ENCODE data around the gene RBM23.

RBM23 gene

GRCh38 chr14:22892488-22892887 is 26.5 kb downstream of the RBM23 start:
- no peak for TF ChIP-seq CTCF (conservative IDR thresholded peaks at IDR 0.05)
- no peak for TF ChIP-seq ZFX (IDR thresholded peaks at IDR 0.05)
- no peak overlapping the region for H3K27ac ChIP-seq

DNA sequence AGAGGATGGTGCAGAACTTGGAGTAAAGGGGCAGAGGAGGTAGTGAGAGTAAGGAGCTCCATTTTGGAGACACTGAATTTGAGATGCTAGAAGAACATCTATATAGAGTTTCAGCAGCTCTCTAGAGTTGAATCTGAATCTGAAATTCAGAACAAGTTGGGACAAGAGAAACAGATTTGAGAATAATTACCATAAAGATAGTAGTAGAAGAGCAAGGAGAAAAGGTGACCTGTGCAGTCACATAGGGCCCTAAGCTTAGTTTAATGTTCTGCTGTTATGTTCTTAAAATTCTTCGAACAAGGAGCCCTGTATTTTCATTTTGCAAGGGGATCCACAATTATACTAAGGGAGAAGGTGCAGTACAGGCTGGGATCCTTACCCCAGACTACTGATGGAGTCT is 28.5 kb downstream of the RBM23 start:
- TF ChIP-seq CTCF (conservative IDR thresholded peaks at IDR 0.05) (no peak), ZFX (IDR thresholded peaks at IDR 0.05) (no peak)
- no peak overlapping the region for H3K27ac ChIP-seq

- H3K27ac ChIP-seq, result no peak overlapping the region
- TF ChIP-seq CTCF (conservative IDR thresholded peaks at IDR 0.05), result no peak
- no peak for TF ChIP-seq ZFX (IDR thresholded peaks at IDR 0.05)
These were observed 30.3 kb downstream of the RBM23 start for GRCh38 chr14:22888662-22889061.

- TF ChIP-seq CTCF (conservative IDR thresholded peaks at IDR 0.05), result no peak
- no peak for TF ChIP-seq ZFX (IDR thresholded peaks at IDR 0.05)
- H3K27ac ChIP-seq, result peak overlapping the region; percentile 91
These were observed 31.0 kb downstream of the RBM23 start for GRCh38 chr14:22887990-22888378.

DNA sequence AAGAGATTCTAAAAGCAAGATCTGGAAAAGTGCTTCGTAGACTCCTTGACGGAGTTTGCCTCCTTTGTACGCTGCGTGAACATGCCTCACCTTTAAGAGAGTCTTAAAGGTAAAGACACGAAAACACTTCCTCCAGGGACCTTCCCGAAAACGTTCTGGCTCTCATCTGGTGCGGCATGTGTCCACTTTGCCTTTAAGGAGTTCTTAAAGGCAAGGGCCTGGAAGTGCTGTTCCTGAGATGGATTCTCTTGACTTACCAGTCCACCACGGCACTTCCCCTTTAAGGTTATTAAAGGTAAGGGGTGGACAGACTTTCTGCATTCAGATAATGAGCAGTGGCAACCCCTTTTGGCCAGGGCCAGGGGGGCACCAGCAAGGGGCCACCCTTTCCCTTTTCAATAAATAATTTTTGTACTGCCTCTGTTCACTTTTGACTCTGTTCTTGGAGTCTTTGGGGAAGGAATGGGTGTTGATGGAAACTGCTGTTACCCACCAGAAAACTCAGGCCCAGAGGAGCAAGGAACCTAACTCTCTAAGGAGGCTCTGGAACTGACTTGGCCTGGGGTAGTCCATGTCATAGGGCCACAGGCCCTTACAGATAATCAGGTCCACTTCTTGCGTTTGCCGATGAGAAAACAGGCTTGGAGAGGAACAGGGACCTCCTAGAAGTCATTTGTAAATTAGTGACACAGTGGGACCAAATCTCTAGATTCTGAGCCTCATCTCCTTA is 31.5 kb downstream of the RBM23 start:
- H3K27ac ChIP-seq, result peak overlapping the region; percentile 91

DNA sequence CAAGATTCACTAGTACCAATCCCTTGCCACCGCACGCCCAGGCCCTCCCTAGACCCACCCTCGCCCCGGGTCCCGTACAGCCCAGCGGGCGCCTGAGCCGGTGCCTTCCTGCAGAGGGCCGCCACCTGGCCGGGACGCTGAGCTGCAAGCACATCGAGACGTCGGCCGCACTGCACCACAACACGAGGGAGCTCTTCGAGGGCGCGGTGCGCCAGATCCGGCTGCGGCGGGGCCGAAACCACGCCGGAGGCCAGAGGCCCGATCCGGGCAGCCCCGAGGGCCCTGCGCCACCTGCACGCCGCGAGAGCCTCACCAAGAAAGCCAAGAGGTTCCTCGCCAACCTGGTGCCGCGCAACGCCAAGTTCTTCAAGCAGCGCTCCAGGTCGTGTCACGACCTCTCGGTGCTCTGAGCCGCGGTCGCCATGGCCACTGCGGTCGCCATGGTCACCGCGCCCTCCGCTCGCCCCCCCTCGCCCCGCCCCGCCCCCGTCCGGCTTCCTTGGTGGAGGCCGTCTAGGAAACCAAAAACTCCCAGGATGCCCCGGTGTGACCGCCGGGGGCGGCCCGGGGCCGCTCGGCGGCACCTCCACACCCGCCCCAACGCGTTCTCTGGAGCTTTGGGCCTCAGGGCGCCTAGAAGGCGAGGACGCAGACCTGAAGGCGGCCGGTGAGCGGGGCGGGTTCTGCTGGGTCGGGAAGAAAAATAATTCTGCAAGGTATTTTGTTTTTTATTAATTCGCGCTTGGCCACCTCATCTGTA is 32.3 kb downstream of the RBM23 start:
- H3K27ac ChIP-seq, result peak overlapping the region; percentile 91
- TF ChIP-seq ZFX (IDR thresholded peaks at IDR 0.05) (peak; percentile 55), CTCF (conservative IDR thresholded peaks at IDR 0.05) (no peak; the same call in 1 of the 2 replicates)

More for the DNA sequence above, 31.5 kb downstream of the RBM23 start:
- no peak for TF ChIP-seq CTCF (conservative IDR thresholded peaks at IDR 0.05)
- TF ChIP-seq ZFX (IDR thresholded peaks at IDR 0.05), result no peak

- TF ChIP-seq CTCF (conservative IDR thresholded peaks at IDR 0.05), result no peak
- TF ChIP-seq ZFX (IDR thresholded peaks at IDR 0.05), result no peak
- H3K27ac ChIP-seq, result peak overlapping the region; percentile 91
These were observed 33.0 kb downstream of the RBM23 start for GRCh38 chr14:22885975-22886374.

Data from C4-2B (cell line).